ENCODE measurements around the gene FERMT3.

The FERMT3 gene

DNA sequence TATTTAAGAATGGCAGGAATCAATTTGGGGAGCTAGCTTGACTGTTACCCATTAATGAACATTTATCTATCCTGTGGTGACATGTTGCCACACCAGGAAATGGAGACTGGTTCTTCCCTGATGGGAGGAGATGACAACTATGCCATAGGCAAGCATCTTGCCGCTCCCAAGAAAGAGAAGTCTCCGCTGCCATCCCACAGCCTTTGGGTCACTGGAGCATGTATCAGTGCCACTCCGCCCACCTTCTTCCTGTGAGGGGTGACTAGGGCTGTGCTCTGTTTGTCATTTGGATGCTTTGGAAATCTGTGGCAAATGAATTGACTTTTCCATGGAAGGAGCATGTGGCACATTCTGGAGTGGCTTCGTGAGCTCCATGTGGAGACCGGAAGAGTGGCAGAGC lies 14.1 kb upstream of the FERMT3 start:
- no peaks in the 10 kb centered on the region for H3F3A ChIP-seq (ENCODE audit: control insufficient read depth, insufficient read depth)
- no peak for TF ChIP-seq CTCF (IDR thresholded peaks at IDR 0.05; ENCODE audit: low read depth, low read length, poor library complexity, severe bottlenecking)
- TF ChIP-seq EZH2phosphoT487 (IDR thresholded peaks at IDR 0.05; ENCODE audit: borderline replicate concordance, low read length) = no peak
- H3K27me3 ChIP-seq (ENCODE audit: control insufficient read depth, low read length) = no peaks in the 10 kb centered on the region
- no peak overlapping the region for H3K27ac ChIP-seq (ENCODE audit: low read depth, low read length)
- H3K4me3 ChIP-seq (ENCODE audit: low read length) = no peak overlapping the region
- peaks cover 75% of the 10 kb centered on the region for H3K36me3 ChIP-seq (ENCODE audit: control insufficient read depth, low read length)
- H3K9me2 ChIP-seq (replicated peaks; ENCODE audit: control insufficient read depth, low read length) = no peaks in the 10 kb centered on the region
- peaks cover 15% of the 10 kb centered on the region; the same call in 1 of the 2 replicates for H4K20me1 ChIP-seq (ENCODE audit: control insufficient read depth, insufficient read depth, low read depth, low read length)
- H3K9me3 ChIP-seq (ENCODE audit: control insufficient read depth, insufficient read depth, low read length) = no peaks in the 10 kb centered on the region
- H3K4me1 ChIP-seq (ENCODE audit: control insufficient read depth, low read length) = peaks cover 6% of the 10 kb centered on the region
- peaks cover 16% of the 10 kb centered on the region for H3K79me2 ChIP-seq (ENCODE audit: control insufficient read depth, low read length)
- no peak overlapping the region for H3K4me2 ChIP-seq (ENCODE audit: low read length)

GRCh38 chr11:64196626-64197025 lies 9.9 kb upstream of the FERMT3 start:
- no peaks in the 10 kb centered on the region for H3K27me3 ChIP-seq (ENCODE audit: control insufficient read depth, low read length)
- H3K79me2 ChIP-seq (ENCODE audit: control insufficient read depth, low read length) = peaks cover 18% of the 10 kb centered on the region
- H3K36me3 ChIP-seq (ENCODE audit: control insufficient read depth, low read length) = peaks cover 89% of the 10 kb centered on the region
- H3K4me3 ChIP-seq (ENCODE audit: low read length) = no peak overlapping the region
- no peaks in the 10 kb centered on the region for H4K20me1 ChIP-seq (ENCODE audit: control insufficient read depth, insufficient read depth, low read depth, low read length)
- H3K9me2 ChIP-seq (replicated peaks; ENCODE audit: control insufficient read depth, low read length) = no peaks in the 10 kb centered on the region
- H3F3A ChIP-seq (ENCODE audit: control insufficient read depth, insufficient read depth) = peaks cover 5% of the 10 kb centered on the region; the same call in 1 of the 2 replicates
- no peaks in the 10 kb centered on the region for H3K4me1 ChIP-seq (ENCODE audit: control insufficient read depth, low read length)
- H3K9me3 ChIP-seq (ENCODE audit: control insufficient read depth, insufficient read depth, low read length) = no peaks in the 10 kb centered on the region
- no peak overlapping the region for H3K4me2 ChIP-seq (ENCODE audit: low read length)
- TF ChIP-seq CTCF (IDR thresholded peaks at IDR 0.05; ENCODE audit: low read depth, low read length, poor library complexity, severe bottlenecking) = no peak
- TF ChIP-seq EZH2phosphoT487 (IDR thresholded peaks at IDR 0.05; ENCODE audit: borderline replicate concordance, low read length) = no peak
- H3K27ac ChIP-seq (ENCODE audit: low read depth, low read length) = no peak overlapping the region

DNA sequence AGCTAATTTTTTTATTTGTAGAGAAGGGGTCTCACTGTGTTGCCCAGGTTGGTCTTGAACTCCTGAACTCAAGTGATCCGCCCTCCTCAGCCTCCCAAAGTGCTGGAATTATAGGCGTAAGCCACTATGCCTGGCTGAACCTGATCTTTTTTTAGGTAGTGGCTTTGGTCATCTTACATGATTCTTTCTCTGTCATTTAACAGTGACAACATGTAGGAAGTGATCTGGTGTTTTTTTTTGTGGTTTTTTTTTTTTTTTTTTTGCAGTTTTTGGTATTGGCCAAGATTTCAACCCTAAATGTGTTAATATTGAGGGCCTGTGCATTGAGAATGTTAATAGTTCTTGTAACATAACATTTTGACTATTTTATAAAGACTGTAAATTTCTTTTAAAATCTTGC lies 8.0 kb upstream of the FERMT3 start:
- no peak for TF ChIP-seq CTCF (IDR thresholded peaks at IDR 0.05; ENCODE audit: low read depth, low read length, poor library complexity, severe bottlenecking)
- TF ChIP-seq EZH2phosphoT487 (IDR thresholded peaks at IDR 0.05; ENCODE audit: borderline replicate concordance, low read length) = no peak

More for the DNA sequence above, 8.0 kb upstream of the FERMT3 start:
- Histone ChIP-seq H3K9me3 (ENCODE audit: control insufficient read depth, insufficient read depth, low read length) (no peaks in the 10 kb centered on the region), H3K79me2 (ENCODE audit: control insufficient read depth, low read length) (peaks cover 18% of the 10 kb centered on the region), H3K4me1 (ENCODE audit: control insufficient read depth, low read length) (peaks cover 9% of the 10 kb centered on the region; the same call in 1 of the 2 replicates), H3K4me3 (ENCODE audit: low read length) (no peak overlapping the region), H3K27ac (ENCODE audit: low read depth, low read length) (no peak overlapping the region), H3F3A (ENCODE audit: control insufficient read depth, insufficient read depth) (peaks cover 11% of the 10 kb centered on the region), H3K9me2 (replicated peaks; ENCODE audit: control insufficient read depth, low read length) (no peaks in the 10 kb centered on the region), H3K4me2 (ENCODE audit: low read length) (no peak overlapping the region), H3K27me3 (ENCODE audit: control insufficient read depth, low read length) (no peaks in the 10 kb centered on the region), H4K20me1 (ENCODE audit: control insufficient read depth, insufficient read depth, low read depth, low read length) (no peaks in the 10 kb centered on the region), H3K36me3 (ENCODE audit: control insufficient read depth, low read length) (peaks cover 91% of the 10 kb centered on the region)
